Measurements from ENCODE around the gene AKR1B1.

Gene AKR1B1

DNA sequence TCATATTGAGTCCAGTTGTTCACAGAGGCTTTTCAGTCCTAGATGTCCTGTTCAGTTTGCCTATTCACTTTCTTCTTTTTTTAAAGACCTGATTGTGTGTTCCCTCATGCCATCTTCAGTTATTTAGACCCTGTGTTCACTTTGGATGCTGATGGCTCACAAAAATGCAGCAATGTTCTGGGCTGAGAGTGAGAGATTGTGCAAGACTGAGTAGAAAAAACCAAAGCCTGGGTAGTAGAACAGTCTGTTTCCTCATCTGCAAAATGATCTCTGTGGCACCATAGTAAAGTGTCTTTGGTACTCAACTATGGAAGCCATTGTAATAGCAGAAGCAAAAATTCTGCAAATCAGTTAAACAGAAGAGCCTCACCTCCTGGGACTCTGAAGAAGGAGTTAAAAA, 43.2 kb downstream of the AKR1B1 start:
- no peak overlapping the region for H3K4me3 ChIP-seq (ENCODE audit: low read length)
- H3K79me2 ChIP-seq (ENCODE audit: low read length) = no peaks in the 10 kb centered on the region
- H4K20me1 ChIP-seq (ENCODE audit: insufficient read depth, low read length) = no peaks in the 10 kb centered on the region
- DNase-seq = no peak
- H3K9me3 ChIP-seq (replicated peaks; ENCODE audit: insufficient read depth, low read length) = no peaks in the 10 kb centered on the region
- H3F3A ChIP-seq (ENCODE audit: insufficient read depth, low read length) = no peaks in the 10 kb centered on the region
- no peak overlapping the region for H2AFZ ChIP-seq (ENCODE audit: low read length)
- peaks cover 11% of the 10 kb centered on the region; the same call in 1 of the 2 replicates for H3K4me1 ChIP-seq (ENCODE audit: low read length)
- H3K27me3 ChIP-seq (replicated peaks; ENCODE audit: insufficient read depth, low read length) = no peaks in the 10 kb centered on the region
- TF ChIP-seq EZH2phosphoT487 (IDR thresholded peaks at IDR 0.05; ENCODE audit: low read length) = no peak
- no peak for TF ChIP-seq EZH2 (optimal IDR thresholded peaks at IDR 0.05; ENCODE audit: low read depth, low read length)
- TF ChIP-seq CTCF (IDR thresholded peaks at IDR 0.05; ENCODE audit: low read length) = no peak
- no peak overlapping the region for H3K4me2 ChIP-seq (ENCODE audit: low read depth, low read length)
- H3K27ac ChIP-seq (ENCODE audit: low read length) = no peak overlapping the region
- no peak overlapping the region for H3K9ac ChIP-seq (ENCODE audit: low read length)
- no peaks in the 10 kb centered on the region for H3K36me3 ChIP-seq (replicated peaks; ENCODE audit: insufficient read depth, low read length)
- no peaks in the 10 kb centered on the region for H3K9me2 ChIP-seq (replicated peaks; ENCODE audit: insufficient read depth, low read length)

GRCh38 chr7:134414109-134414508, 44.8 kb downstream of the AKR1B1 start:
- Histone ChIP-seq H3K4me2 (ENCODE audit: low read depth, low read length) (no peak overlapping the region), H3K79me2 (ENCODE audit: low read length) (no peaks in the 10 kb centered on the region), H3K27ac (ENCODE audit: low read length) (no peak overlapping the region), H3K27me3 (replicated peaks; ENCODE audit: insufficient read depth, low read length) (no peaks in the 10 kb centered on the region), H3K36me3 (replicated peaks; ENCODE audit: insufficient read depth, low read length) (no peaks in the 10 kb centered on the region), H3K9me3 (replicated peaks; ENCODE audit: insufficient read depth, low read length) (no peaks in the 10 kb centered on the region), H3K9me2 (replicated peaks; ENCODE audit: insufficient read depth, low read length) (no peaks in the 10 kb centered on the region), H2AFZ (ENCODE audit: low read length) (no peak overlapping the region), H3F3A (ENCODE audit: insufficient read depth, low read length) (no peaks in the 10 kb centered on the region), H3K4me1 (ENCODE audit: low read length) (no peaks in the 10 kb centered on the region), H3K4me3 (ENCODE audit: low read length) (no peak overlapping the region), H3K9ac (ENCODE audit: low read length) (no peak overlapping the region), H4K20me1 (ENCODE audit: insufficient read depth, low read length) (no peaks in the 10 kb centered on the region)
- TF ChIP-seq CTCF (IDR thresholded peaks at IDR 0.05; ENCODE audit: low read length) = no peak
- TF ChIP-seq EZH2 (optimal IDR thresholded peaks at IDR 0.05; ENCODE audit: low read depth, low read length) = no peak
- no peak for TF ChIP-seq EZH2phosphoT487 (IDR thresholded peaks at IDR 0.05; ENCODE audit: low read length)
- DNase-seq = no peak

GRCh38 chr7:134407311-134407710, 51.6 kb downstream of the AKR1B1 start:
- Histone ChIP-seq H3K27me3 (replicated peaks; ENCODE audit: insufficient read depth, low read length) (no peaks in the 10 kb centered on the region), H3K9me2 (replicated peaks; ENCODE audit: insufficient read depth, low read length) (no peaks in the 10 kb centered on the region), H3K36me3 (replicated peaks; ENCODE audit: insufficient read depth, low read length) (no peaks in the 10 kb centered on the region), H3K4me2 (ENCODE audit: low read depth, low read length) (no peak overlapping the region), H2AFZ (ENCODE audit: low read length) (no peak overlapping the region), H3K27ac (ENCODE audit: low read length) (no peak overlapping the region), H3K9me3 (replicated peaks; ENCODE audit: insufficient read depth, low read length) (no peaks in the 10 kb centered on the region), H4K20me1 (ENCODE audit: insufficient read depth, low read length) (no peaks in the 10 kb centered on the region), H3F3A (ENCODE audit: insufficient read depth, low read length) (no peaks in the 10 kb centered on the region), H3K4me1 (ENCODE audit: low read length) (no peaks in the 10 kb centered on the region), H3K79me2 (ENCODE audit: low read length) (no peaks in the 10 kb centered on the region), H3K9ac (ENCODE audit: low read length) (no peak overlapping the region), H3K4me3 (ENCODE audit: low read length) (no peak overlapping the region)
- DNase-seq = no peak
- TF ChIP-seq EZH2 (optimal IDR thresholded peaks at IDR 0.05; ENCODE audit: low read depth, low read length) (no peak), CTCF (IDR thresholded peaks at IDR 0.05; ENCODE audit: low read length) (no peak)
